Skeletal muscle tissue (tissue), 4 donors: ENCODE data around the gene ZMIZ2. TPM values are rescaled to one million over a fixed set of nuclear protein-coding genes. Genes with fewer than 3 reads are reported as not detected.

Experiments used
- H3K27ac ChIP-seq: one replicate; pipeline ENCODE4 v1.7.0; 2013; ENCODE audit warnings: mild to moderate bottlenecking, low read depth, low read length, inconsistent platforms
- H3K27me3 ChIP-seq, 3 donors: one replicate each; pipeline ENCODE4 v1.7.0; 2013; ENCODE audit warnings: low read length in 3 of 3; ENCODE audit not compliant: control insufficient read depth in 3 of 3, insufficient read depth in 3 of 3
- H3K36me3 ChIP-seq, 3 donors: one replicate each; pipeline ENCODE4 v1.7.0; 2013; ENCODE audit warnings: low read length in 3 of 3; ENCODE audit not compliant: control insufficient read depth in 3 of 3, insufficient read depth in 3 of 3
- H3K4me1 ChIP-seq, 3 donors: one replicate each; pipeline ENCODE4 v1.7.0; 2013; ENCODE audit warnings: low read length in 3 of 3, mild to moderate bottlenecking in 3 of 3; ENCODE audit not compliant: control insufficient read depth in 3 of 3, insufficient read depth in 3 of 3
- H3K4me3 ChIP-seq, 3 donors: one replicate each; pipeline ENCODE4 v1.7.0; 2013; ENCODE audit warnings: low read length in 3 of 3
- H3K9ac ChIP-seq, 3 donors: one replicate each; pipeline ENCODE4 v1.7.0; 2013; ENCODE audit warnings: low read length in 3 of 3, mild to moderate bottlenecking in 3 of 3, moderate library complexity in 2 of 3, low read depth in 1 of 3
- H3K9me3 ChIP-seq, 3 donors: one replicate each; pipeline ENCODE4 v1.7.0; 2013; ENCODE audit warnings: low read length in 3 of 3; ENCODE audit not compliant: control insufficient read depth in 3 of 3
- total RNA-seq: library from RNA; depleted of rRNA; stranded (reverse); fragments of >200 nt; gene quantifications from one replicate; pipeline ENCODE4 v1.2.3, GENCODE V29; 2014
- donor health status: Osteomylitis.

The ZMIZ2 gene
- total RNA-seq, 1 donor from 2014 or later: 4.2 TPM

GRCh38 chr7:44811571-44811970 lies 62.9 kb downstream of the ZMIZ2 start:
- Histone ChIP-seq H3K9me3 (no peaks in the 10 kb centered on the region), H3K4me1 (no peaks in the 10 kb centered on the region), H3K4me3 (no peak overlapping the region), H3K36me3 (no peaks in the 10 kb centered on the region), H3K9ac (no peak overlapping the region), H3K27me3 (no peaks in the 10 kb centered on the region), H3K27ac (no peak overlapping the region)

- H3K4me3 ChIP-seq: no peak overlapping the region
- H3K27ac ChIP-seq: no peak overlapping the region
- H3K9me3 ChIP-seq: no peaks in the 10 kb centered on the region
- no peaks in the 10 kb centered on the region for H3K4me1 ChIP-seq
- no peaks in the 10 kb centered on the region for H3K36me3 ChIP-seq
- H3K9ac ChIP-seq: no peak overlapping the region
- no peaks in the 10 kb centered on the region for H3K27me3 ChIP-seq
These were observed 66.3 kb downstream of the ZMIZ2 start for GRCh38 chr7:44814919-44815318.

GRCh38 chr7:44819292-44819691 lies 70.6 kb downstream of the ZMIZ2 start:
- Histone ChIP-seq H3K27me3 (no peaks in the 10 kb centered on the region), H3K9ac (no peak overlapping the region), H3K9me3 (no peaks in the 10 kb centered on the region), H3K27ac (no peak overlapping the region), H3K36me3 (peaks cover 0 to 2% (median 2%) of the 10 kb centered on the region in 3 donors), H3K4me1 (no peaks in the 10 kb centered on the region), H3K4me3 (no peak overlapping the region)

Other genes with a start within 250 kb of the ZMIZ2 start
- gene NPC1L1, start 207.5 kb upstream of the ZMIZ2 start, total RNA-seq: not detected
- gene DDX56, start 174.9 kb upstream of the ZMIZ2 start, total RNA-seq: 49.1 TPM
- 107 TPM for gene TMED4, start 166.6 kb upstream of the ZMIZ2 start, total RNA-seq
- gene OGDH, start 142.2 kb upstream of the ZMIZ2 start, total RNA-seq: 70.5 TPM
- 459 TPM for gene PPIA, start 47.8 kb downstream of the ZMIZ2 start, total RNA-seq
- gene H2AZ2, start 99.2 kb downstream of the ZMIZ2 start, total RNA-seq: 96.0 TPM
- 32.9 TPM for gene PURB, start 136.7 kb downstream of the ZMIZ2 start, total RNA-seq
- 1.6 TPM for gene MYO1G, start 230.2 kb downstream of the ZMIZ2 start, total RNA-seq